Liver (tissue), 9 donors: ENCODE data around the gene DMRT1. TPM values are rescaled to one million over a fixed set of nuclear protein-coding genes. Genes with fewer than 3 reads are reported as not detected.

ENCODE experiments used
- DNase-seq: peaks from one replicate; pipeline ENCODE4 v3.0.0-alpha.2; 2017; ENCODE audit warnings: low spot score
- H3K27ac ChIP-seq, 2 donors: one replicate each; pipeline ENCODE4 v1.7.0; 2013; ENCODE audit warnings: inconsistent platforms in 2 of 2, low read length in 2 of 2, control low read depth in 1 of 2, low read depth in 1 of 2, mild to moderate bottlenecking in 1 of 2
- H3K27me3 ChIP-seq, 4 donors: one replicate each; pipeline versions ENCODE4 v1.6.1 to v1.7.0; 2013; ENCODE audit warnings: low read length in 3 of 4, inconsistent platforms in 1 of 4, mild to moderate bottlenecking in 1 of 4, moderate library complexity in 1 of 4; ENCODE audit not compliant: control insufficient read depth in 4 of 4, insufficient read depth in 4 of 4
- H3K36me3 ChIP-seq, 4 donors: one replicate each; pipeline versions ENCODE4 v1.6.1 to v1.7.0; 2013; ENCODE audit warnings: low read length in 3 of 4, mild to moderate bottlenecking in 3 of 4, low read depth in 1 of 4, moderate library complexity in 1 of 4; ENCODE audit not compliant: control insufficient read depth in 4 of 4, insufficient read depth in 3 of 4
- H3K4me1 ChIP-seq, 4 donors: one replicate each; pipeline versions ENCODE4 v1.6.1 to v1.7.0; 2013; ENCODE audit warnings: low read length in 3 of 4, mild to moderate bottlenecking in 3 of 4, moderate library complexity in 1 of 4; ENCODE audit not compliant: control insufficient read depth in 4 of 4, insufficient read depth in 4 of 4
- H3K4me3 ChIP-seq, 3 donors: one replicate each; pipeline versions ENCODE4 v1.6.1 to v1.7.0; 2013; ENCODE audit warnings: low read length in 3 of 3, control low read depth in 1 of 3, low read depth in 1 of 3, mild to moderate bottlenecking in 1 of 3
- H3K9ac ChIP-seq, 2 donors: one replicate each; pipeline ENCODE4 v1.7.0; 2013; ENCODE audit warnings: low read length in 2 of 2, mild to moderate bottlenecking in 2 of 2, moderate library complexity in 2 of 2, control low read depth in 1 of 2, low read depth in 1 of 2
- H3K9me3 ChIP-seq, 4 donors: one replicate each; pipeline versions ENCODE4 v1.6.1 to v1.7.0; 2013; ENCODE audit warnings: low read length in 3 of 4; ENCODE audit not compliant: control insufficient read depth in 4 of 4
- EGR1 ChIP-seq, 2 donors: IDR thresholded peaks; 2 replicates each; pipeline ENCODE4 v1.6.1; 2016 to 2018; ENCODE audit warnings: antibody characterized with exemption in 2 of 2, low read depth in 2 of 2
- FOXA1 ChIP-seq: IDR thresholded peaks from 2 replicates; pipeline ENCODE4 v1.6.1; 2016; ENCODE audit warnings: antibody characterized with exemption
- FOXA2 ChIP-seq: IDR thresholded peaks from 2 replicates; pipeline ENCODE4 v1.6.1; 2016; ENCODE audit warnings: antibody characterized with exemption
- GABPA ChIP-seq, 2 donors: IDR thresholded peaks in 1 of 2; conservative IDR thresholded peaks in 1 of 2; 2 replicates each; pipeline ENCODE4 v1.6.1; 2016; ENCODE audit warnings: antibody characterized with exemption in 2 of 2, mild to moderate bottlenecking in 1 of 2, moderate library complexity in 1 of 2
- HNF4A ChIP-seq, 2 donors: conservative IDR thresholded peaks; 2 replicates each; pipeline ENCODE4 v1.6.1; 2016; ENCODE audit warnings: antibody characterized with exemption in 2 of 2, mild to moderate bottlenecking in 2 of 2
- HNF4G ChIP-seq: IDR thresholded peaks from 2 replicates; pipeline ENCODE4 v1.6.1; 2016; ENCODE audit warnings: antibody characterized with exemption
- JUND ChIP-seq, 2 donors: IDR thresholded peaks; 2 replicates each; pipeline ENCODE4 v1.6.1; 2016; ENCODE audit warnings: antibody characterized with exemption in 2 of 2
- NR2F2 ChIP-seq: IDR thresholded peaks from 2 replicates; pipeline ENCODE4 v1.6.1; 2016; ENCODE audit warnings: antibody characterized with exemption
- RAD21 ChIP-seq, 2 donors: IDR thresholded peaks; 2 replicates each; pipeline ENCODE4 v1.6.1; 2016; ENCODE audit warnings: antibody characterized with exemption in 2 of 2, mild to moderate bottlenecking in 2 of 2
- RXRA ChIP-seq, 2 donors: IDR thresholded peaks; 2 replicates each; pipeline ENCODE4 v1.6.1; 2017 to 2018; ENCODE audit warnings: antibody characterized with exemption in 2 of 2, mild to moderate bottlenecking in 1 of 2
- SP1 ChIP-seq: IDR thresholded peaks from 2 replicates; pipeline ENCODE4 v1.6.1; 2018; ENCODE audit warnings: antibody characterized with exemption, mild to moderate bottlenecking
- TAF1 ChIP-seq: conservative IDR thresholded peaks from 2 replicates; pipeline ENCODE4 v1.6.1; 2016; ENCODE audit warnings: antibody characterized with exemption, mild to moderate bottlenecking
- YY1 ChIP-seq: IDR thresholded peaks from 2 replicates; pipeline ENCODE4 v1.6.1; 2016; ENCODE audit warnings: antibody characterized with exemption, mild to moderate bottlenecking
- WGBS: extraction: QIAGEN DNeasy Blood & Tissue Kit; methylation state at CpG from one replicate; pipeline ENCODE4 v1.1.7; 2013; 5-methylcytosine and 5-hydroxymethylcytosine counted together
- polyA plus RNA-seq, 2 donors: library from polyadenylated mRNA; stranded (reverse) in 1 of 2; unstranded in 1 of 2; fragments of 200-250 nt in 1 of 2; fragments of >200 nt in 1 of 2; fragmentation: Nextera tagmentation in 1 of 2; extraction: Ambion mirVana in 1 of 2; gene quantifications; one replicate each; pipeline versions ENCODE4 v1.2.1 to v1.2.3, GENCODE V29; 2013 to 2015
- total RNA-seq, 2 donors: library from RNA; depleted of rRNA; stranded (reverse); fragments of >200 nt; gene quantifications; one replicate each; pipeline ENCODE4 v1.2.3, GENCODE V29; 2014
- TF ChIP-seq, protein P1 (sequence below): IDR thresholded peaks from 2 replicates; pipeline ENCODE4 v1.6.1; 2016; ENCODE audit warnings: antibody characterized with exemption, mild to moderate bottlenecking
- TF ChIP-seq, protein P2 (sequence below): IDR thresholded peaks from 2 replicates; pipeline ENCODE4 v1.6.1; 2016; ENCODE audit warnings: antibody characterized with exemption
- TF ChIP-seq, protein P3 (sequence below): IDR thresholded peaks from 2 replicates; pipeline ENCODE4 v1.6.1; 2016; ENCODE audit warnings: antibody characterized with exemption
- TF ChIP-seq, protein P4 (sequence below): fragments of 150-350 bp; IDR thresholded peaks from 2 replicates; pipeline ENCODE4 v1.5.1; 2017; ENCODE audit warnings: improper control_type of control experiment, low read depth, low read length; ENCODE audit not compliant: missing input control
- TF ChIP-seq, protein P5 (sequence below): IDR thresholded peaks from 2 replicates; pipeline ENCODE4 v1.6.1; 2016; ENCODE audit warnings: antibody characterized with exemption
- donor health status: healthy.
- donor health status: healthy.
- donor health status: healthy.
- donor health status: healthy.
- donor health status: healthy.

DMRT1 gene
- total and polyA plus RNA-seq, 4 donors = not detected

DNA sequence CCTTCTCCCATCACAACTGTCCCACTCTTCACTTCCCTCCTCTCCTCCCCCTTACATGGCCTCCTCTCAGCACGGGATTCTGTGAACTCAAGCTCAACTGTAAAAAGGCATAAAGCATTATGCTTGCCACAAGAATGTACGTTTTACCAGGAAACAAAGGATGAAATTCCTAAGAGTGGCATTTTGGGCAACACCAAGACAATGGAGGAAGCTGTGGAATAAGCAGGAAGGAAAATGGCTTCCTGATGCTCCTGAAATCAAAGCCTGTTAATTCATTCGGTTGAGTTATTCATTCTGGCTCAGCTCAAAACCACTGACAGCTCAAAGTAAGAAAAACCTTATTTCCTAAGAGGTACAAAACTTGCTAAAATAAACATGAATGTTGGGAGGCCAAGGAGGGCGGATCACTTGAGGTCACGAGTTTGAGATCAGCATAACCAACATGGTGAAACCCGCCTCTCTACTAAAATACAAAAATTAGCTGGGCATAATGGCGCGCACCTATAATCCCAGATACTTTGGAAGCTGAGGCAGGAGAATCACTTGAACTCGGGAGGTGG lies 40.8 kb upstream of the DMRT1 start:
- H3K27me3 ChIP-seq = peaks cover 0 to 4% (median 0%) of the 10 kb centered on the region in 4 donors
- WGBS = 82% methylated on average over 9 of the region's 9 CpGs

More for the DNA sequence above, 40.8 kb upstream of the DMRT1 start:
- no peak overlapping the region for H3K27ac ChIP-seq
- no peaks in the 10 kb centered on the region for H3K36me3 ChIP-seq
- H3K9me3 ChIP-seq = no peaks in the 10 kb centered on the region
- TF ChIP-seq HNF4G (no peak), YY1 (no peak), JUND (IDR thresholded peaks at IDR 0.05) (no peak), EGR1 (IDR thresholded peaks at IDR 0.05; ENCODE audit: low read depth in 2 of 2) (no peak), SP1 (no peak), GABPA (IDR thresholded peaks at IDR 0.05 in 1 of 2, conservative IDR thresholded peaks at IDR 0.05 in 1 of 2) (no peak), RAD21 (IDR thresholded peaks at IDR 0.05) (no peak), NR2F2 (no peak), TAF1 (no peak), FOXA1 (no peak), HNF4A (conservative IDR thresholded peaks at IDR 0.05) (no peak), FOXA2 (no peak), RXRA (IDR thresholded peaks at IDR 0.05) (no peak)
- TF ChIP-seq, protein P1, sequence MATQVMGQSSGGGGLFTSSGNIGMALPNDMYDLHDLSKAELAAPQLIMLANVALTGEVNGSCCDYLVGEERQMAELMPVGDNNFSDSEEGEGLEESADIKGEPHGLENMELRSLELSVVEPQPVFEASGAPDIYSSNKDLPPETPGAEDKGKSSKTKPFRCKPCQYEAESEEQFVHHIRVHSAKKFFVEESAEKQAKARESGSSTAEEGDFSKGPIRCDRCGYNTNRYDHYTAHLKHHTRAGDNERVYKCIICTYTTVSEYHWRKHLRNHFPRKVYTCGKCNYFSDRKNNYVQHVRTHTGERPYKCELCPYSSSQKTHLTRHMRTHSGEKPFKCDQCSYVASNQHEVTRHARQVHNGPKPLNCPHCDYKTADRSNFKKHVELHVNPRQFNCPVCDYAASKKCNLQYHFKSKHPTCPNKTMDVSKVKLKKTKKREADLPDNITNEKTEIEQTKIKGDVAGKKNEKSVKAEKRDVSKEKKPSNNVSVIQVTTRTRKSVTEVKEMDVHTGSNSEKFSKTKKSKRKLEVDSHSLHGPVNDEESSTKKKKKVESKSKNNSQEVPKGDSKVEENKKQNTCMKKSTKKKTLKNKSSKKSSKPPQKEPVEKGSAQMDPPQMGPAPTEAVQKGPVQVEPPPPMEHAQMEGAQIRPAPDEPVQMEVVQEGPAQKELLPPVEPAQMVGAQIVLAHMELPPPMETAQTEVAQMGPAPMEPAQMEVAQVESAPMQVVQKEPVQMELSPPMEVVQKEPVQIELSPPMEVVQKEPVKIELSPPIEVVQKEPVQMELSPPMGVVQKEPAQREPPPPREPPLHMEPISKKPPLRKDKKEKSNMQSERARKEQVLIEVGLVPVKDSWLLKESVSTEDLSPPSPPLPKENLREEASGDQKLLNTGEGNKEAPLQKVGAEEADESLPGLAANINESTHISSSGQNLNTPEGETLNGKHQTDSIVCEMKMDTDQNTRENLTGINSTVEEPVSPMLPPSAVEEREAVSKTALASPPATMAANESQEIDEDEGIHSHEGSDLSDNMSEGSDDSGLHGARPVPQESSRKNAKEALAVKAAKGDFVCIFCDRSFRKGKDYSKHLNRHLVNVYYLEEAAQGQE = no peak
- TF ChIP-seq, protein P2, sequence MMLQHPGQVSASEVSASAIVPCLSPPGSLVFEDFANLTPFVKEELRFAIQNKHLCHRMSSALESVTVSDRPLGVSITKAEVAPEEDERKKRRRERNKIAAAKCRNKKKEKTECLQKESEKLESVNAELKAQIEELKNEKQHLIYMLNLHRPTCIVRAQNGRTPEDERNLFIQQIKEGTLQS = no peak
- TF ChIP-seq, protein P3, sequence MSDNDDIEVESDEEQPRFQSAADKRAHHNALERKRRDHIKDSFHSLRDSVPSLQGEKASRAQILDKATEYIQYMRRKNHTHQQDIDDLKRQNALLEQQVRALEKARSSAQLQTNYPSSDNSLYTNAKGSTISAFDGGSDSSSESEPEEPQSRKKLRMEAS = no peak
- TF ChIP-seq, protein P4, sequence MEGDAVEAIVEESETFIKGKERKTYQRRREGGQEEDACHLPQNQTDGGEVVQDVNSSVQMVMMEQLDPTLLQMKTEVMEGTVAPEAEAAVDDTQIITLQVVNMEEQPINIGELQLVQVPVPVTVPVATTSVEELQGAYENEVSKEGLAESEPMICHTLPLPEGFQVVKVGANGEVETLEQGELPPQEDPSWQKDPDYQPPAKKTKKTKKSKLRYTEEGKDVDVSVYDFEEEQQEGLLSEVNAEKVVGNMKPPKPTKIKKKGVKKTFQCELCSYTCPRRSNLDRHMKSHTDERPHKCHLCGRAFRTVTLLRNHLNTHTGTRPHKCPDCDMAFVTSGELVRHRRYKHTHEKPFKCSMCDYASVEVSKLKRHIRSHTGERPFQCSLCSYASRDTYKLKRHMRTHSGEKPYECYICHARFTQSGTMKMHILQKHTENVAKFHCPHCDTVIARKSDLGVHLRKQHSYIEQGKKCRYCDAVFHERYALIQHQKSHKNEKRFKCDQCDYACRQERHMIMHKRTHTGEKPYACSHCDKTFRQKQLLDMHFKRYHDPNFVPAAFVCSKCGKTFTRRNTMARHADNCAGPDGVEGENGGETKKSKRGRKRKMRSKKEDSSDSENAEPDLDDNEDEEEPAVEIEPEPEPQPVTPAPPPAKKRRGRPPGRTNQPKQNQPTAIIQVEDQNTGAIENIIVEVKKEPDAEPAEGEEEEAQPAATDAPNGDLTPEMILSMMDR = no peak
- TF ChIP-seq, protein P5, sequence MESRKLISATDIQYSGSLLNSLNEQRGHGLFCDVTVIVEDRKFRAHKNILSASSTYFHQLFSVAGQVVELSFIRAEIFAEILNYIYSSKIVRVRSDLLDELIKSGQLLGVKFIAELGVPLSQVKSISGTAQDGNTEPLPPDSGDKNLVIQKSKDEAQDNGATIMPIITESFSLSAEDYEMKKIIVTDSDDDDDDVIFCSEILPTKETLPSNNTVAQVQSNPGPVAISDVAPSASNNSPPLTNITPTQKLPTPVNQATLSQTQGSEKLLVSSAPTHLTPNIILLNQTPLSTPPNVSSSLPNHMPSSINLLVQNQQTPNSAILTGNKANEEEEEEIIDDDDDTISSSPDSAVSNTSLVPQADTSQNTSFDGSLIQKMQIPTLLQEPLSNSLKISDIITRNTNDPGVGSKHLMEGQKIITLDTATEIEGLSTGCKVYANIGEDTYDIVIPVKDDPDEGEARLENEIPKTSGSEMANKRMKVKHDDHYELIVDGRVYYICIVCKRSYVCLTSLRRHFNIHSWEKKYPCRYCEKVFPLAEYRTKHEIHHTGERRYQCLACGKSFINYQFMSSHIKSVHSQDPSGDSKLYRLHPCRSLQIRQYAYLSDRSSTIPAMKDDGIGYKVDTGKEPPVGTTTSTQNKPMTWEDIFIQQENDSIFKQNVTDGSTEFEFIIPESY = no peak
- DNase-seq = no peak
- no peaks in the 10 kb centered on the region for H3K4me1 ChIP-seq
- H3K9ac ChIP-seq = no peak overlapping the region
- H3K4me3 ChIP-seq = no peak overlapping the region
